ENCODE results near the gene MTMR10.

Gene MTMR10

GRCh38 chr15:31013863-31014607 is 22.6 kb upstream of the MTMR10 start:
- no peak for DNase-seq

GRCh38 chr15:31012455-31012854 is 21.0 kb upstream of the MTMR10 start:
- DNase-seq, result no peak

GRCh38 chr15:31010036-31010435 is 18.6 kb upstream of the MTMR10 start:
- DNase-seq, result no peak

- DNase-seq, result no peak
These were observed 14.2 kb upstream of the MTMR10 start for GRCh38 chr15:31005660-31006059.

- DNase-seq, result no peak
These were observed 12.8 kb upstream of the MTMR10 start for GRCh38 chr15:31004220-31004733.

- DNase-seq, result no peak
These were observed 10.3 kb upstream of the MTMR10 start for GRCh38 chr15:31001702-31002101.

- no peak for DNase-seq
These were observed 8.3 kb upstream of the MTMR10 start for GRCh38 chr15:30999729-31000128.

GRCh38 chr15:30997270-30997669 is 5.8 kb upstream of the MTMR10 start:
- no peak for DNase-seq

GRCh38 chr15:30992249-30992864 is 929 bp upstream of the MTMR10 start:
- peak; percentile 26 for DNase-seq

- no peak for DNase-seq
These were observed 778 bp downstream of the MTMR10 start for GRCh38 chr15:30990446-30991254.

GRCh38 chr15:30990036-30990435 is 1.4 kb downstream of the MTMR10 start:
- DNase-seq, result no peak

GRCh38 chr15:30985081-30985531 is 6.3 kb downstream of the MTMR10 start:
- no peak for DNase-seq

- no peak for DNase-seq
These were observed 6.9 kb downstream of the MTMR10 start for GRCh38 chr15:30984542-30984941.

GRCh38 chr15:30984118-30984517 is 7.3 kb downstream of the MTMR10 start:
- DNase-seq, result no peak

- no peak for DNase-seq
These were observed 12.0 kb downstream of the MTMR10 start for GRCh38 chr15:30979457-30979856.

- DNase-seq, result no peak
These were observed 13.1 kb downstream of the MTMR10 start for GRCh38 chr15:30978328-30978727.

- no peak for DNase-seq
These were observed 17.3 kb downstream of the MTMR10 start for GRCh38 chr15:30974112-30974511.

- DNase-seq, result no peak
These were observed 18.0 kb downstream of the MTMR10 start for GRCh38 chr15:30973379-30973778.

GRCh38 chr15:30969724-30970123 is 21.7 kb downstream of the MTMR10 start:
- DNase-seq, result no peak

- DNase-seq, result no peak
These were observed 27.7 kb downstream of the MTMR10 start for GRCh38 chr15:30963681-30964080.

- no peak for DNase-seq
These were observed 28.8 kb downstream of the MTMR10 start for GRCh38 chr15:30962659-30963058.

GRCh38 chr15:30962079-30962478 is 29.3 kb downstream of the MTMR10 start:
- no peak for DNase-seq

GRCh38 chr15:30958219-30958618 is 33.2 kb downstream of the MTMR10 start:
- DNase-seq, result no peak

Data from NCI-H1417 treated with DMSO at 0.1 percent for 48 hours (cell line).